ENCODE measurements around the gene MRPS12. TPM values are rescaled to one million over a fixed set of nuclear protein-coding genes. Genes with fewer than 3 reads are reported as not detected.

The MRPS12 gene
- polyA plus RNA-seq, 5 donors, result 10.9 to 25.8 (median 15.0) TPM

GRCh38 chr19:38971672-38972071 is 40.9 kb downstream of the MRPS12 start:
- no peak for DNase-seq

- DNase-seq, result no peak
These were observed 44.0 kb downstream of the MRPS12 start for GRCh38 chr19:38974624-38975213.

- DNase-seq, result peak; percentile 66 to 79
These were observed 44.6 kb downstream of the MRPS12 start, which contains the start of gene FBXO17 for GRCh38 chr19:38975214-38975860. Gene FBXO17 (minus strand): TSS chr19:38975742. CDS start chr19:38950319, 25,423 bp downstream.

GRCh38 chr19:38975861-38976271 is 45.1 kb downstream of the MRPS12 start:
- peak in 1 of 2 donors; percentile 41 for DNase-seq

GRCh38 chr19:38977445-38978325 is 46.9 kb downstream of the MRPS12 start:
- DNase-seq, result no peak

GRCh38 chr19:38978326-38978689 is 47.6 kb downstream of the MRPS12 start:
- no peak for DNase-seq

GRCh38 chr19:38979812-38980211 is 49.1 kb downstream of the MRPS12 start:
- DNase-seq, result no peak

- DNase-seq, result no peak
These were observed 50.0 kb downstream of the MRPS12 start for GRCh38 chr19:38980583-38981374.

Other genes with a start within 250 kb of the MRPS12 start
- 1 to 10 TPM; 2.4 to 5.7 (median 3.6) TPM for gene CAPN12, start 186.5 kb upstream of the MRPS12 start, polyA plus RNA-seq (ENCODE audit: insufficient read depth in 1 of 5, insufficient read length in 5 of 5, low replicate concordance in 1 of 5)
- gene LGALS7, start 157.4 kb upstream of the MRPS12 start, polyA plus RNA-seq (ENCODE audit: insufficient read depth in 1 of 5, insufficient read length in 5 of 5, low replicate concordance in 1 of 5), result 1 to 10 TPM in 2 of 5 donors, under 1 TPM in 2, not detected in 1; 0.26 to 2.2 (median 1.2) TPM
- 1 to 10 TPM in 3 of 5 donors, under 1 TPM in 1, not detected in 1; 0.71 to 1.2 (median 1.1) TPM for gene LGALS7B, start 141.7 kb upstream of the MRPS12 start, polyA plus RNA-seq (ENCODE audit: insufficient read depth in 1 of 5, insufficient read length in 5 of 5, low replicate concordance in 1 of 5)
- gene LGALS4, start 118.0 kb upstream of the MRPS12 start, polyA plus RNA-seq (ENCODE audit: insufficient read depth in 1 of 5, insufficient read length in 5 of 5, low replicate concordance in 1 of 5), result 1 to 10 TPM in 4 of 5 donors, under 1 TPM in 1; 0.83 to 4.7 (median 2.5) TPM
- 100 to 1,000 TPM in 3 of 5 donors, 10 to 100 TPM in 2; 86.0 to 132 (median 117) TPM for gene ECH1, start 99.2 kb upstream of the MRPS12 start, polyA plus RNA-seq (ENCODE audit: insufficient read depth in 1 of 5, insufficient read length in 5 of 5, low replicate concordance in 1 of 5)
- 100 to 1,000 TPM; 370 to 435 (median 405) TPM for gene HNRNPL, start 81.0 kb upstream of the MRPS12 start, polyA plus RNA-seq (ENCODE audit: insufficient read depth in 1 of 5, insufficient read length in 5 of 5, low replicate concordance in 1 of 5)
- 1 to 10 TPM; 6.4 to 9.4 (median 8.4) TPM for gene RINL, start 52.7 kb upstream of the MRPS12 start, polyA plus RNA-seq (ENCODE audit: insufficient read depth in 1 of 5, insufficient read length in 5 of 5, low replicate concordance in 1 of 5)
- 10 to 100 TPM; 46.7 to 60.0 (median 56.8) TPM for gene SIRT2, start 31.3 kb upstream of the MRPS12 start, polyA plus RNA-seq (ENCODE audit: insufficient read depth in 1 of 5, insufficient read length in 5 of 5, low replicate concordance in 1 of 5)
- gene NFKBIB, start 31.0 kb upstream of the MRPS12 start, polyA plus RNA-seq (ENCODE audit: insufficient read depth in 1 of 5, insufficient read length in 5 of 5, low replicate concordance in 1 of 5), result 10 to 100 TPM in 1 of 5 donors, 1 to 10 TPM in 4; 4.7 to 10.1 (median 5.5) TPM
- 1 to 10 TPM in 2 of 5 donors, under 1 TPM in 2, not detected in 1; 0.46 to 1.1 (median 0.80) TPM for gene CCER2, start 18.8 kb upstream of the MRPS12 start, polyA plus RNA-seq (ENCODE audit: insufficient read depth in 1 of 5, insufficient read length in 5 of 5, low replicate concordance in 1 of 5)
- 10 to 100 TPM; 28.8 to 42.3 (median 37.7) TPM for gene SARS2, start 181 bp upstream of the MRPS12 start, polyA plus RNA-seq (ENCODE audit: insufficient read depth in 1 of 5, insufficient read length in 5 of 5, low replicate concordance in 1 of 5)
- gene FBXO17, start 44.8 kb downstream of the MRPS12 start, polyA plus RNA-seq (ENCODE audit: insufficient read depth in 1 of 5, insufficient read length in 5 of 5, low replicate concordance in 1 of 5), result 10 to 100 TPM; 36.5 to 48.9 (median 44.2) TPM
- 1 to 10 TPM; 3.6 to 5.1 (median 4.1) TPM for gene FBXO27, start 101.6 kb downstream of the MRPS12 start, polyA plus RNA-seq (ENCODE audit: insufficient read depth in 1 of 5, insufficient read length in 5 of 5, low replicate concordance in 1 of 5)
- gene ACP7, start 153.4 kb downstream of the MRPS12 start, polyA plus RNA-seq (ENCODE audit: insufficient read depth in 1 of 5, insufficient read length in 5 of 5, low replicate concordance in 1 of 5), result under 1 TPM; 0.08 to 0.16 (median 0.14) TPM
- gene PAK4, start 194.8 kb downstream of the MRPS12 start, polyA plus RNA-seq (ENCODE audit: insufficient read depth in 1 of 5, insufficient read length in 5 of 5, low replicate concordance in 1 of 5), result 10 to 100 TPM; 32.3 to 71.0 (median 52.4) TPM

Data from right lung (tissue), 5 donors.